Naive thymus-derived CD4-positive, alpha-beta T cell (primary cell): ENCODE measurements around the gene GPX6. TPM values are rescaled to one million over a fixed set of nuclear protein-coding genes. Genes with fewer than 3 reads are reported as not detected.
"Not testable (repeated sequence)": the region's sequence is repeated elsewhere in the genome, so short reads cannot be mapped to it uniquely, and the experiment has no call there.

ENCODE experiments used
- ATAC-seq: fragments of 150-1000 bp; cut with Tn5 transposase; 2 replicates; pipeline ENCODE4 v1.10.0; 2021; ENCODE audit warnings: mild to moderate bottlenecking, moderate library complexity
- CTCF ChIA-PET: fragments of 350-600 bp; sonication (Branson Sonifier 250); formaldehyde crosslinking; loops from one replicate; lab custom pipeline; 2021; ENCODE audit warnings: antibody characterized with exemption; lab: Charles Lee
- POLR2A ChIA-PET: fragments of 350-600 bp; sonication (Branson Sonifier 250); formaldehyde crosslinking; loops from one replicate; lab custom pipeline; 2021; ENCODE audit warnings: antibody characterized with exemption, inconsistent platforms; lab: Charles Lee
- DNase-seq, 9 donors: peaks; one replicate each; pipeline versions ENCODE4 v3.0.0 to v3.0.0-alpha.2; 2020 to 2022; ENCODE audit warnings: mixed read lengths in 1 of 9
- H3K27ac ChIP-seq: one replicate; pipeline ENCODE4 v1.7.0; 2013; ENCODE audit warnings: mild to moderate bottlenecking, low read depth, low read length, moderate library complexity
- H3K27me3 ChIP-seq, 2 donors: one replicate each; pipeline ENCODE4 v1.7.0; 2013; ENCODE audit warnings: low read length in 2 of 2, mild to moderate bottlenecking in 2 of 2, moderate library complexity in 2 of 2; ENCODE audit not compliant: control insufficient read depth in 2 of 2, insufficient read depth in 2 of 2
- H3K36me3 ChIP-seq, 3 experiments: 1 replicate in 2 of 3; 2 replicates in 1 of 3; pipeline ENCODE4 v1.7.0; 2013; ENCODE audit warnings: low read length in 3 of 3, mild to moderate bottlenecking in 3 of 3, moderate library complexity in 1 of 3; ENCODE audit not compliant: insufficient read depth in 3 of 3, control insufficient read depth in 2 of 3
- H3K4me1 ChIP-seq, 2 donors: one replicate each; pipeline ENCODE4 v1.7.0; 2013; ENCODE audit warnings: low read length in 2 of 2, mild to moderate bottlenecking in 2 of 2, moderate library complexity in 1 of 2; ENCODE audit not compliant: control insufficient read depth in 2 of 2, insufficient read depth in 2 of 2
- H3K4me3 ChIP-seq: 2 replicates; pipeline ENCODE4 v1.7.0; 2013; ENCODE audit warnings: mild to moderate bottlenecking, low read length
- H3K9me3 ChIP-seq, 3 experiments: 1 replicate in 2 of 3; 2 replicates in 1 of 3; pipeline ENCODE4 v1.7.0; 2013; ENCODE audit warnings: low read length in 3 of 3; ENCODE audit not compliant: control insufficient read depth in 2 of 3
- H3K27ac Mint-ChIP-seq, 9 donors: one replicate each; pipeline ENCODE4 v1.8.0; 2020 to 2022; ENCODE audit warnings: mixed read lengths in 9 of 9, mild to moderate bottlenecking in 8 of 9, moderate library complexity in 5 of 9, inconsistent platforms in 2 of 9
- H3K27me3 Mint-ChIP-seq, 5 donors: one replicate each; pipeline ENCODE4 v1.8.0; 2021 to 2022; ENCODE audit warnings: mixed read lengths in 5 of 5, mild to moderate bottlenecking in 1 of 5
- H3K36me3 Mint-ChIP-seq, 5 donors: one replicate each; pipeline ENCODE4 v1.8.0; 2020 to 2022; ENCODE audit warnings: mixed read lengths in 5 of 5, mild to moderate bottlenecking in 3 of 5, inconsistent platforms in 1 of 5
- H3K4me1 Mint-ChIP-seq, 7 donors: one replicate each; pipeline ENCODE4 v1.8.0; 2020 to 2022; ENCODE audit warnings: mixed read lengths in 7 of 7, mild to moderate bottlenecking in 3 of 7, inconsistent platforms in 1 of 7
- H3K4me3 Mint-ChIP-seq, 10 donors: one replicate each; pipeline ENCODE4 v1.8.0; 2020 to 2022; ENCODE audit warnings: mild to moderate bottlenecking in 10 of 10, mixed read lengths in 10 of 10, moderate library complexity in 6 of 10, inconsistent platforms in 2 of 10
- H3K9me3 Mint-ChIP-seq, 11 donors: one replicate each; pipeline ENCODE4 v1.8.0; 2020 to 2022; ENCODE audit warnings: mixed read lengths in 11 of 11, mild to moderate bottlenecking in 4 of 11, inconsistent platforms in 1 of 11, moderate library complexity in 1 of 11
- intact Hi-C, 2 donors: fragments of 100-400 bp; cut with micrococcal nuclease; formaldehyde crosslinking; loops; one replicate each; pipeline ENCODE4 v1.15.1; 2023
- polyA plus RNA-seq, 2 donors: library from polyadenylated mRNA; unstranded; fragments of 300-500 nt; fragmentation: Illumina TruSeq; gene quantifications; one replicate each; pipeline ENCODE4 v1.2.3, GENCODE V29; 2021
- total RNA-seq, 6 experiments: library from RNA in 5 of 6; stranded (reverse) in 5 of 6; gene quantifications; 1 replicate in 5 of 6; 2 replicates in 1 of 6; pipeline ENCODE4 v1.2.3 and lab custom pipeline; 2021 to 2026

The GPX6 gene
- total and polyA plus RNA-seq, 7 experiments from 2014 or later, result not detected

GRCh38 chr6:28480253-28480932 lies 35.2 kb downstream of the GPX6 start:
- Mint-ChIP-seq H3K36me3 (peaks cover 0 to 7% (median 0%) of the 10 kb centered on the region in 5 donors), H3K9me3 (peaks cover 0 to 5% (median 0%) of the 10 kb centered on the region in 11 donors), H3K27ac (no peak overlapping the region), H3K4me1 (peaks cover 2 to 10% (median 5%) of the 10 kb centered on the region in 7 donors), H3K4me3 (no peak overlapping the region), H3K27me3 (peaks cover 57 to 82% (median 68%) of the 10 kb centered on the region in 5 donors)
- H3K27me3 ChIP-seq, result peaks cover 0 to 7% of the 10 kb centered on the region in 2 donors
- no peak overlapping the region for H3K27ac ChIP-seq
- ChIA-PET POLR2A (no interaction called here), CTCF (no interaction called here)
- no peak for ATAC-seq
- H3K9me3 ChIP-seq, result no peaks in the 10 kb centered on the region
- no peaks in the 10 kb centered on the region for H3K36me3 ChIP-seq
- H3K4me1 ChIP-seq, result no peaks in the 10 kb centered on the region
- no peak for DNase-seq
- intact Hi-C loops, result no loop called here
- H3K4me3 ChIP-seq, result no peak overlapping the region

- H3K9me3 Mint-ChIP-seq, result peaks cover 0 to 4% (median 0%) of the 10 kb centered on the region in 11 donors
- H3K4me1 ChIP-seq, result no peaks in the 10 kb centered on the region
- H3K4me1 Mint-ChIP-seq, result peaks cover 2 to 16% (median 10%) of the 10 kb centered on the region in 7 donors
- H3K4me3 Mint-ChIP-seq, result peak overlapping the region in 3 of 10 donors; percentile 1 to 14 (median 1)
- peaks cover 0 to 7% of the 10 kb centered on the region in 2 donors for H3K27me3 ChIP-seq
- no peak overlapping the region for H3K4me3 ChIP-seq
- ChIA-PET CTCF (interaction anchor here (0.7 kb wide), 1 partner anchor 51 kb away, joined by 3 read pairs; no protein-coding TSS in a partner anchor), POLR2A (no interaction called here)
- H3K27me3 Mint-ChIP-seq, result peaks cover 62 to 89% (median 73%) of the 10 kb centered on the region in 5 donors
- no peak overlapping the region for H3K27ac ChIP-seq
- H3K27ac Mint-ChIP-seq, result no peak overlapping the region
- H3K9me3 ChIP-seq, result no peaks in the 10 kb centered on the region
- intact Hi-C loops, result no loop called here
- no peak for ATAC-seq
- H3K36me3 Mint-ChIP-seq, result no peaks in the 10 kb centered on the region
- no peaks in the 10 kb centered on the region for H3K36me3 ChIP-seq
- no peak for DNase-seq
Measured at GRCh38 chr6:28478518-28478917, 37.1 kb downstream of the GPX6 start.

DNA sequence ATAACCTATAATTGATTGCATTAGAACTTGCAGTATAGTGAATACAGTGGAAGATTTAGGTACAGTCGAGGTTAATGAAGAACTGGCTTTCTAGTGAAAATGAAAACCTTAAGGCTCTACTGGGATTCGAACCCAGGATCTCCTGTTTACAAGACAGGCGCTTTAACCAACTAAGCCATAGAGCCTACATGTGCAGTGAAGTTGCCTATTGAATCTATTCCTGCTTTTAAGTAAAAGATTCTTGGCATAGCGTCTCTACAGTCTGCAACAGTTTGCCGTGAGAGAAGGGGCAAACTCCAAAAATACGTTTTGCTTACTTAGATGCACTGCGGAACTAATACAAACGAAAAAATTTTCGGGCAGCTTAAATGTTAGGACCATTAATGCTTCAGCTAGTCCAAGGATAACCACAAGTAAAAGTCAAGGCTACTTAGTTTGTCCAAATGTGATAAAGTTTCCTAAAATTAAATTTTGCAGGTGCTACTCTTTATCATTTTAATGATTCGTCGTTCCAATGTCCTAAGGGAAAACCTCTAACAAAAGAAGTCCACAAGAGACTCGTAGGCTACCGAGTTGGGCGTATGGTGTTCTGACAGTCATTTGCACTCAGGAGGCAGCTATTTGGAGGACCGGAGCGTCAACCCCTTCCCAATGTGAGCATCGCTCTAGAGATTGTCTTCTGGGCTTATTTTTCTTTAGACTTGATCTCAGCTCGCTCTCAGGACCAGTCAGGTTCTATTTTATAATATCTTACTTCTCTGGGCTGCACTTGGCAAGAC lies 41.0 kb downstream of the GPX6 start:
- Histone ChIP-seq H3K9me3 (no peaks in the 10 kb centered on the region), H3K27me3 (peaks cover 0 to 7% of the 10 kb centered on the region in 2 donors), H3K36me3 (no peaks in the 10 kb centered on the region), H3K27ac (no peak overlapping the region), H3K4me3 (no peak overlapping the region), H3K4me1 (no peaks in the 10 kb centered on the region)
- intact Hi-C loops, result loop anchor here in 1 of 2 donors (1.0 to 2.0 kb wide), 2 partner anchors 15 to 68 kb away; no protein-coding TSS in a partner anchor
- Mint-ChIP-seq H3K9me3 (peaks cover 0 to 18% (median 2%) of the 10 kb centered on the region in 11 donors), H3K27ac (peak overlapping the region in 1 of 9 donors; percentile 20), H3K4me3 (peak overlapping the region; percentile 4 to 68 (median 31)), H3K27me3 (peaks cover 50 to 74% (median 64%) of the 10 kb centered on the region in 5 donors), H3K4me1 (peaks cover 2 to 16% (median 10%) of the 10 kb centered on the region in 7 donors), H3K36me3 (no peaks in the 10 kb centered on the region)
- peak in 7 of 9 donors; percentile 10 to 36 (median 21) for DNase-seq
- no peak for ATAC-seq
- ChIA-PET POLR2A (no interaction called here), CTCF (no interaction called here)

GRCh38 chr6:28469153-28469745 lies 46.3 kb downstream of the GPX6 start:
- not testable (repeated sequence) for ATAC-seq

GRCh38 chr6:28468056-28468455 lies 47.5 kb downstream of the GPX6 start:
- CTCF ChIA-PET, result no interaction called here
- no peak overlapping the region for H3K27ac Mint-ChIP-seq
- no peak overlapping the region for H3K4me3 ChIP-seq
- POLR2A ChIA-PET, result no interaction called here
- no peaks in the 10 kb centered on the region for H3K27me3 ChIP-seq
- H3K4me1 ChIP-seq, result no peaks in the 10 kb centered on the region
- DNase-seq (no peak), ATAC-seq (no peak)
- intact Hi-C loops, result no loop called here
- no peaks in the 10 kb centered on the region for H3K36me3 ChIP-seq
- H3K9me3 Mint-ChIP-seq, result peaks cover 0 to 18% (median 6%) of the 10 kb centered on the region in 11 donors
- peaks cover 0 to 1% (median 0%) of the 10 kb centered on the region in 7 donors for H3K4me1 Mint-ChIP-seq
- no peaks in the 10 kb centered on the region for H3K9me3 ChIP-seq
- H3K4me3 Mint-ChIP-seq, result no peak overlapping the region
- H3K27me3 Mint-ChIP-seq, result peaks cover 29 to 56% (median 48%) of the 10 kb centered on the region in 5 donors
- no peak overlapping the region for H3K27ac ChIP-seq
- no peaks in the 10 kb centered on the region for H3K36me3 Mint-ChIP-seq

More at GRCh38 chr6:28469153-28469745, 46.3 kb downstream of the GPX6 start:
- DNase-seq, H3K4me1 Mint-ChIP-seq, intact Hi-C loops, CTCF ChIA-PET, H3K36me3 Mint-ChIP-seq, H3K4me3 ChIP-seq, H3K4me3 Mint-ChIP-seq, H3K27me3 ChIP-seq, H3K4me1 ChIP-seq, H3K36me3 ChIP-seq, H3K27ac Mint-ChIP-seq, H3K27ac ChIP-seq, H3K9me3 ChIP-seq: not testable (repeated sequence)
- Mint-ChIP-seq H3K9me3 (peaks cover 0 to 18% (median 6%) of the 10 kb centered on the region in 11 donors), H3K27me3 (peaks cover 23 to 52% (median 50%) of the 10 kb centered on the region in 5 donors)
- POLR2A ChIA-PET, result interaction anchor here (1.0 kb wide), 1 partner anchor 19 kb away, joined by 3 read pairs; no protein-coding TSS in a partner anchor

DNA sequence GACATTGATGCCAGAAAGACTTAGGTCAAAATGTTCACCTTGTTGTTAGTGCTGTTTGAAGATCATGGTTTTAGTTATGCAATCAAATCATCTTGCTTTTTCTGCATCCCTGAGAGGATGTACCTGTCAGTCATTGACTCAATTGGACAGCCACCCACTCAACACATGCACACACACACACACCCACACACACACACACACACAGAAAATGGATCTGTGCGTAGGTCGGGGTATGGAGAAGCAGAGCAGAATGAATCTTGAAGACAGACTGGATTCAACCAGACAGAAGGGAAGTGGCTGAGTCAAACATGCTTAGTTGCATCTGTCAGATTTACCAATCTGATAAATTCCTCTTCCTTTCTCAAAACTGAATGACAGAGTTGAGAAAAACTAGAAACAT lies 53.2 kb downstream of the GPX6 start:
- no peaks in the 10 kb centered on the region for H3K36me3 Mint-ChIP-seq
- Histone ChIP-seq H3K27me3 (no peaks in the 10 kb centered on the region), H3K4me3 (no peak overlapping the region), H3K36me3 (no peaks in the 10 kb centered on the region), H3K9me3 (no peaks in the 10 kb centered on the region), H3K27ac (no peak overlapping the region), H3K4me1 (peaks cover 0 to 4% of the 10 kb centered on the region in 2 donors)
- ChIA-PET POLR2A (no interaction called here), CTCF (no interaction called here)
- DNase-seq (peak in 2 of 9 donors; percentile 19 to 43), ATAC-seq (peak; percentile 32)
- intact Hi-C loops, result no loop called here
- peaks cover 31 to 76% (median 61%) of the 10 kb centered on the region in 5 donors for H3K27me3 Mint-ChIP-seq
- peak overlapping the region in 1 of 9 donors; percentile 24 for H3K27ac Mint-ChIP-seq
- H3K4me1 Mint-ChIP-seq, result peaks cover 3 to 8% (median 7%) of the 10 kb centered on the region in 7 donors
- H3K4me3 Mint-ChIP-seq, result peak overlapping the region in 1 of 10 donors; percentile 62
- peaks cover 0 to under 1% (median 0%) of the 10 kb centered on the region in 11 donors for H3K9me3 Mint-ChIP-seq
